ENCODE results near the gene GALK1.
A peak's percentile ranks its signal among the peaks of the same experiment; 100 is the strongest.

Gene GALK1

GRCh38 chr17:75722542-75723095 lies 42.4 kb downstream of the GALK1 start:
- no peak for DNase-seq

- no peak for DNase-seq
Observed at GRCh38 chr17:75722076-75722475, 42.9 kb downstream of the GALK1 start.

- DNase-seq = no peak
Observed at GRCh38 chr17:75721463-75722011, 43.5 kb downstream of the GALK1 start.

GRCh38 chr17:75720656-75721462 lies 44.1 kb downstream of the GALK1 start, which contains the start of gene ITGB4:
ITGB4 (plus strand) TSS chr17:75721459; CDS start chr17:75724704, 3,245 bp downstream.
- DNase-seq = peak; percentile 74

GRCh38 chr17:75719732-75720131 lies 45.3 kb downstream of the GALK1 start:
- DNase-seq = no peak

GRCh38 chr17:75712446-75712845 lies 52.5 kb downstream of the GALK1 start:
- no peak for DNase-seq
